GM10248 (cell line): ENCODE measurements around the gene ATP6V0A1.
A peak's percentile ranks its signal among the peaks of the same experiment; 100 is the strongest.
"Not testable (repeated sequence)": the region's sequence is repeated elsewhere in the genome, so short reads cannot be mapped to it uniquely, and the experiment has no call there.

ENCODE experiments used
- CTCF ChIA-PET: fragments of 300-600 bp; sonication (Branson Sonifier 250); formaldehyde crosslinking; extraction: SDS; loops from one replicate; lab custom pipeline; 2021; ENCODE audit warnings: antibody characterized with exemption; lab: Yijun Ruan, JAX
- POLR2A ChIA-PET: fragments of 350-650 bp; sonication (Branson Sonifier 250); formaldehyde crosslinking; extraction: SDS; loops from one replicate; lab custom pipeline; 2020; ENCODE audit warnings: antibody characterized with exemption; lab: Yijun Ruan, JAX
- DNase-seq: peaks from one replicate; pipeline ENCODE4 v3.0.0; 2012; ENCODE audit errors: extremely low spot score
- CTCF ChIP-seq: IDR thresholded peaks from 2 replicates; pipeline ENCODE4 v1.5.1; 2012; ENCODE audit warnings: mild to moderate bottlenecking, low read depth; ENCODE audit errors: extremely low read depth, missing control alignments, control extremely low read depth

Gene ATP6V0A1

GRCh38 chr17:42544874-42545283, 86.2 kb downstream of the ATP6V0A1 start:
- DNase-seq: no peak
- TF ChIP-seq CTCF: no peak
- ChIA-PET CTCF (interaction anchor here (1.0 kb wide), 1 partner anchor 31 kb away, joined by 3 read pairs; no protein-coding TSS in a partner anchor), POLR2A (no interaction called here)

- CTCF ChIA-PET: interaction anchor here (1.0 kb wide), 1 partner anchor 32 kb away, joined by 3 read pairs; no protein-coding TSS in a partner anchor
- DNase-seq, POLR2A ChIA-PET: not testable (repeated sequence)
These were observed 87.3 kb downstream of the ATP6V0A1 start for GRCh38 chr17:42545755-42546505.

- ChIA-PET POLR2A (no interaction called here), CTCF (no interaction called here)
- TF ChIP-seq CTCF: no peak
- DNase-seq: no peak
These were observed 88.4 kb downstream of the ATP6V0A1 start for GRCh38 chr17:42547001-42547461.

- TF ChIP-seq CTCF: no peak
- no peak for DNase-seq
- ChIA-PET CTCF (interaction anchor here (1.0 to 2.0 kb wide), 7 partner anchors 11 to 276 kb away, joined by 3 to 11 read pairs (median 6); partner anchors contain the start of genes BECN1 and NAGLU), POLR2A (interaction anchor here (1.0 kb wide), 1 partner anchor 11 kb away, joined by 4 read pairs; the partner anchor contains the start of gene NAGLU)
These were observed 89.0 kb downstream of the ATP6V0A1 start for GRCh38 chr17:42547698-42548069.

- peak; percentile 93 for DNase-seq
- POLR2A ChIA-PET: interaction anchor here (1.0 kb wide), 1 partner anchor 12 kb away, joined by 4 read pairs; the partner anchor contains the start of gene NAGLU
These were observed 89.6 kb downstream of the ATP6V0A1 start for GRCh38 chr17:42548070-42548837.

More at GRCh38 chr17:42548070-42548837, 89.6 kb downstream of the ATP6V0A1 start:
- peak; percentile 77 for TF ChIP-seq CTCF
- CTCF ChIA-PET: interaction anchor here (0.7 to 2.0 kb wide), 18 partner anchors 9 to 276 kb away, joined by 3 to 11 read pairs (median 4); partner anchors contain the start of genes BECN1, NAGLU and PSMC3IP
